ENCODE data around the gene YTHDF1. TPM values are rescaled to one million over a fixed set of nuclear protein-coding genes. Genes with fewer than 3 reads are reported as not detected.
"Not testable (repeated sequence)": the region's sequence is repeated elsewhere in the genome, so short reads cannot be mapped to it uniquely, and the experiment has no call there.

The YTHDF1 gene
- total and polyA plus RNA-seq, 2 of the 4 experiments (the other 2 are of a cell fraction), result 10.9 to 22.6 TPM

GRCh38 chr20:63251350-63251749 lies 35.4 kb upstream of the YTHDF1 start:
- H4K8ac ChIP-seq (ENCODE audit: low read depth in 2 of 2, low read length in 2 of 2); H2BK120ac ChIP-seq (ENCODE audit: low read depth, low read length); H3K4me1 ChIP-seq (ENCODE audit: control insufficient read depth, insufficient read depth, low read length); H4K20me1 ChIP-seq (ENCODE audit: insufficient read depth, low read length); POLR2A ChIA-PET (ENCODE audit: unreplicated experiment); dilution Hi-C loops (cut with HindIII; ENCODE audit: low sequenced_read_pairs, unreplicated experiment); H3K23ac ChIP-seq (ENCODE audit: low read depth, low read length); H3K36me3 ChIP-seq (ENCODE audit: control insufficient read depth, insufficient read depth, low read length); H4K91ac ChIP-seq (ENCODE audit: insufficient read depth, low read depth, low read length); ATAC-seq (ENCODE audit: low read depth); H3K56ac ChIP-seq (ENCODE audit: extremely low read depth, insufficient read depth, low read length); H3K4me2 ChIP-seq (ENCODE audit: low read depth, low read length); H3K9ac ChIP-seq (ENCODE audit: low read depth, low read length); H3K4ac ChIP-seq (ENCODE audit: low read depth, low read length); H2AK5ac ChIP-seq (ENCODE audit: low read depth, low read length); H2AK9ac ChIP-seq (replicated peaks; ENCODE audit: low read depth, low read length, poor library complexity); H4K5ac ChIP-seq (ENCODE audit: low read depth, low read length); H2BK5ac ChIP-seq (ENCODE audit: low read depth, low read length, poor library complexity, severe bottlenecking); H2BK20ac ChIP-seq (ENCODE audit: low read depth, low read length); H3K4me3 ChIP-seq (ENCODE audit: insufficient read depth, low read depth, low read length); DNase-seq; BruUV-seq (replicated peaks); H3K18ac ChIP-seq (ENCODE audit: low read depth, low read length); H3K14ac ChIP-seq (replicated peaks; ENCODE audit: low read depth, low read length); H2AFZ ChIP-seq (replicated peaks; ENCODE audit: low read length, poor library complexity); H2BK15ac ChIP-seq (ENCODE audit: low read depth, low read length); in situ Hi-C loops (cut with MboI; ENCODE audit: low sequenced_read_pairs); H3K27ac ChIP-seq (ENCODE audit: insufficient read depth, low read length); H3K9me1 ChIP-seq (ENCODE audit: insufficient read depth, low read length); H3K9me3 ChIP-seq (ENCODE audit: control insufficient read depth, insufficient read depth, low read length); H3K79me1 ChIP-seq (ENCODE audit: low read depth in 1 of 2, low read length in 2 of 2): not testable (repeated sequence)
- peak; percentile 33 for TF ChIP-seq SMC3 (IDR thresholded peaks at IDR 0.05; ENCODE audit: low read depth, low read length)
- TF ChIP-seq CTCF (conservative IDR thresholded peaks at IDR 0.05; ENCODE audit: low read depth, low read length), result peak; percentile 34
- TF ChIP-seq RAD21 (IDR thresholded peaks at IDR 0.05; ENCODE audit: low read length), result peak; percentile 30
- no CpG with 5 or more reads among the region's 14 CpGs for WGBS, 2 experiments (ENCODE audit: extremely low coverage in 2 of 2, insufficient read length in 1 of 2)
- peaks cover 65% of the 10 kb centered on the region for H3K27me3 ChIP-seq (ENCODE audit: control insufficient read depth, insufficient read depth, low read length)
- intact Hi-C loops (cut with micrococcal nuclease), result loop anchor here (1.0 kb wide), 1 partner anchor 28 kb away; no protein-coding TSS in a partner anchor
- CTCF ChIA-PET, result interaction anchor here (0.6 to 2.8 kb wide), 2 partner anchors 28 to 116 kb away, joined by 4 to 13 read pairs; no protein-coding TSS in a partner anchor
